GM12891 (cell line): ENCODE results near the gene SPON2.

Source experiments
- PAX5 ChIP-seq: IDR thresholded peaks from 2 replicates; pipeline ENCODE4 v1.6.1; 2011; ENCODE audit warnings: low read length, moderate library complexity, mild to moderate bottlenecking; ENCODE audit not compliant: insufficient read depth, severe bottlenecking
- POLR2A ChIP-seq: IDR thresholded peaks from 2 replicates; pipeline ENCODE4 v1.6.1; 2011; ENCODE audit warnings: low read depth, low read length, control low read depth
- POLR2AphosphoS5 ChIP-seq: IDR thresholded peaks from 2 replicates; pipeline ENCODE4 v1.6.1; 2011; ENCODE audit warnings: low read depth, low read length, control low read depth
- POU2F2 ChIP-seq: IDR thresholded peaks from 2 replicates; pipeline ENCODE4 v1.6.1; 2011; ENCODE audit warnings: low read depth, mild to moderate bottlenecking, control low read depth, low read length, moderate library complexity
- SPI1 ChIP-seq: IDR thresholded peaks from 2 replicates; pipeline ENCODE4 v1.6.1; 2011; ENCODE audit warnings: low read depth, low read length, control low read depth
- TAF1 ChIP-seq: IDR thresholded peaks from 2 replicates; pipeline ENCODE4 v1.6.1; 2011; ENCODE audit warnings: low read depth, low read length, control low read depth

- TF ChIP-seq POLR2AphosphoS5 (no peak), POLR2A (no peak), TAF1 (no peak), POU2F2 (no peak), SPI1 (no peak), PAX5 (no peak)
Measured at GRCh38 chr4:1221155-1221870, 48.9 kb upstream of the SPON2 start.
